ENCODE measurements around the gene ARPC5. TPM values are rescaled to one million over a fixed set of nuclear protein-coding genes. Genes with fewer than 3 reads are reported as not detected.

The ARPC5 gene
- total RNA-seq, 2 donors from 2014 or later: 120 to 221 TPM

DNA sequence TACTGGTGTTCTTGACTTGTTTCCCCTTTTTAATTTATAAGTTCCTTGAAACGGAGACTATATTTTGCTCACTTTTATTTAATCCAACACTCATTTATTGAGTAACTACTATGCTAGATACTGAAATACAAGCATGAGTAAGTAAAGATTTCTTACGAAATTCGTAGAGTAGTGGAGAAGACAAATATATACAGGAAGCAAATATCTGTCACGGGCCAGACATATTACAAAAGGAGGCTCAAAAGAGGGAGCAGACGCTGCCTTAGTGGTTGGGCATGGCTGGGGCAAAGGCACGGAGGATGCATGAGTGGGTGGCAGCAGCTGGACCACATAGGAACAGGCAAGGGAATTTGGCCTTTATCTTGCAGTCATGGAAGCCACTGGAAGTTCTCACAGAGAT is 52.1 kb downstream of the ARPC5 start:
- Mint-ChIP-seq H3K27me3 (no peaks in the 10 kb centered on the region), H3K4me1 (ENCODE audit: low read depth in 2 of 2) (peaks cover 9 to 16% of the 10 kb centered on the region in 2 donors), H3K4me3 (no peak overlapping the region), H3K27ac (no peak overlapping the region), H3K36me3 (no peaks in the 10 kb centered on the region), H3K9me3 (no peaks in the 10 kb centered on the region)
- ATAC-seq: no peak
- DNase-seq (ENCODE audit: low spot score): no peak

DNA sequence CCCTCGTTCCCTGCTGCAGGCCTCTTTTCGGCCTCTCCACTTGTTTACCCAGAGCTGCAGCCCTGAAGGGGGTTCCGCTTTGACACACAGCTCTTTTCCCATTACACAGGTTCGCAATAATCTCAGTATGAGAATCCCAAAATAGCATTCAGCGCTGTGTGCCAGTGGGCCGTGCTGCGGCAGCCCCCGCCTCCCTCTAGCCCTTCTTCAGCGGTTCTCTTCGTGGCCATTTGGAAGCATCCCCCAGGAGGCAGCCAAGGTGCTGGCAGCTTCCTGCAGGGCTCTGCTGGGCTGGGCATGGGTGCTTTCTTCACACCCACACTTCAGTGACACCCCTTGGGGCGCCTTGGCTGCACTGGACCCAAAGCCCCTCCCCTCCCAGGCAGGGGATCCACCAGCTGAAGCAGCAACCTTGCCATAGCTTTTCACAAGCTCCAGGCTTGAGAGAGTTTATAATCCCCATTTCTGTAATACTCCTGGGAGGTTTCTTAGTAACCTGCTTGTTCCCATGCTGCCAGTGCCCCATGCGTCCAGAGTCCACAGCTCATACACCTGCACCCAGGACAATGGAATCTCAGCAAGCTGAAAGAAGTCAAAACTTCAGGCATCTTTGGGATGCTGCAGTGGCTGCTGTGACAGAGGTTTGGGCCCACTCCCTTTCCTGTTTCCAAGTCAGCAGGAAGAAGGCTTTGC is 53.4 kb downstream of the ARPC5 start:
- no peak overlapping the region for H3K27ac Mint-ChIP-seq
- no peaks in the 10 kb centered on the region for H3K36me3 Mint-ChIP-seq
- DNase-seq (ENCODE audit: low spot score) (no peak), ATAC-seq (peak in 1 of 2 donors; percentile 41)
- no peaks in the 10 kb centered on the region for H3K9me3 Mint-ChIP-seq
- peaks cover 9 to 20% of the 10 kb centered on the region in 2 donors for H3K4me1 Mint-ChIP-seq (ENCODE audit: low read depth in 2 of 2)
- H3K27me3 Mint-ChIP-seq: no peaks in the 10 kb centered on the region
- no peak overlapping the region for H3K4me3 Mint-ChIP-seq

DNA sequence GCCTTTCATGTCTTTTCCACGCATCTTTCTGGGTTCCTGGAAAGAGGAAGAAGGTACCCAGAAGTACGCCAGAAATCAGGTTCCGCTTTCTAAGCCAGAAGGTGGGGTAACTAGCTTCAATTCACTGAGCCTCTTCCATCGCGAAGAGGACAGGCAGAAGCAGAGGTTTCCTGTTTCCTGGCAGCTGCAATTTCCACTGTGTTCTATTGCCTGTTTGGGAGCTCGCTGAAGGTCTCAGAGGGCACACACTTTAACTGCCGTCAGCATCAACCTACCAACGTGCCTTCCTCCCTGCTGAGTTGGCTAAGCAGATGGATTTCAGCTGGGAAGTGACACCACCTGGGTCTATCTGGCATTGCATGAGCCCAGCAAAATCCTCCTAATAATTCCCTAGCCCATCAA is 55.3 kb downstream of the ARPC5 start:
- H3K4me1 Mint-ChIP-seq (ENCODE audit: low read depth in 2 of 2): peaks cover 9 to 20% of the 10 kb centered on the region in 2 donors

GRCh38 chr1:183578856-183579255 is 56.7 kb downstream of the ARPC5 start:
- no peak for ATAC-seq
- no peaks in the 10 kb centered on the region for H3K9me3 Mint-ChIP-seq

More for the DNA sequence above, 55.3 kb downstream of the ARPC5 start:
- H3K27ac Mint-ChIP-seq: peak overlapping the region; percentile 28 to 41
- H3K9me3 Mint-ChIP-seq: no peaks in the 10 kb centered on the region
- ATAC-seq (peak in 1 of 2 donors; percentile 29), DNase-seq (ENCODE audit: low spot score) (no peak)
- H3K27me3 Mint-ChIP-seq: no peaks in the 10 kb centered on the region
- H3K4me3 Mint-ChIP-seq: no peak overlapping the region
- no peaks in the 10 kb centered on the region for H3K36me3 Mint-ChIP-seq

GRCh38 chr1:183577897-183578465 is 57.6 kb downstream of the ARPC5 start:
- no peaks in the 10 kb centered on the region for H3K36me3 Mint-ChIP-seq
- no peaks in the 10 kb centered on the region for H3K9me3 Mint-ChIP-seq
- no peak overlapping the region for H3K4me3 Mint-ChIP-seq
- peak in 1 of 2 donors; percentile 32 for ATAC-seq
- no peaks in the 10 kb centered on the region for H3K27me3 Mint-ChIP-seq
- H3K4me1 Mint-ChIP-seq (ENCODE audit: low read depth in 2 of 2): peaks cover 9 to 13% of the 10 kb centered on the region in 2 donors
- no peak for DNase-seq (ENCODE audit: low spot score)
- H3K27ac Mint-ChIP-seq: no peak overlapping the region

More at GRCh38 chr1:183578856-183579255, 56.7 kb downstream of the ARPC5 start:
- Mint-ChIP-seq H3K4me1 (ENCODE audit: low read depth in 2 of 2) (peaks cover 9 to 17% of the 10 kb centered on the region in 2 donors), H3K36me3 (no peaks in the 10 kb centered on the region), H3K4me3 (no peak overlapping the region), H3K27me3 (no peaks in the 10 kb centered on the region), H3K27ac (peak overlapping the region in 1 of 2 donors; percentile 37)
- DNase-seq (ENCODE audit: low spot score): no peak

GRCh38 chr1:183576537-183576936 is 59.0 kb downstream of the ARPC5 start:
- Mint-ChIP-seq H3K36me3 (no peaks in the 10 kb centered on the region), H3K9me3 (no peaks in the 10 kb centered on the region), H3K4me3 (no peak overlapping the region), H3K4me1 (ENCODE audit: low read depth in 2 of 2) (peaks cover 9 to 13% of the 10 kb centered on the region in 2 donors), H3K27me3 (no peaks in the 10 kb centered on the region), H3K27ac (no peak overlapping the region)
- DNase-seq (ENCODE audit: low spot score): no peak
- no peak for ATAC-seq

GRCh38 chr1:183575606-183576005 is 60.0 kb downstream of the ARPC5 start:
- ATAC-seq: no peak
- H3K27me3 Mint-ChIP-seq: no peaks in the 10 kb centered on the region
- peaks cover 9 to 13% of the 10 kb centered on the region in 2 donors for H3K4me1 Mint-ChIP-seq (ENCODE audit: low read depth in 2 of 2)
- H3K27ac Mint-ChIP-seq: no peak overlapping the region
- no peak for DNase-seq (ENCODE audit: low spot score)
- no peak overlapping the region for H3K4me3 Mint-ChIP-seq
- no peaks in the 10 kb centered on the region for H3K36me3 Mint-ChIP-seq
- no peaks in the 10 kb centered on the region for H3K9me3 Mint-ChIP-seq

DNA sequence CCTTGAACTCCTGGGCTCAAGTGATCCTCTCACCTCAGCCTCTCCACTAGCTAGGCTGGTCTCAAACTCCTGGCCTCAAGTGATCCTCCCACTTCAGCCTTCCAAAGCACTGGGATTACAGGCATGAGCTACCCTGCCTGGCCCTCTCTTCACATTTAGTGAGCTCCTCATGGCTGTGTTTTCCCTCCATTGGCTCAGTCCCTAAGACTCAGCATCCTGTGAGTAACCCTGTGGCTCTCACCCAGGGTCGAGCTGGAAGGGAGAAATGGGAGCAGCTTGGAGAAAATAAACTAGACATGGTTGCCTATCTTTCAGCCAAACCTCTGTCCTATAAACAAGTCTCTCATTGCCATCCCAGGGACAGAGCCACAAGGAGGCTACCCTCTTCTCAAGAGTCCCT is 62.9 kb downstream of the ARPC5 start:
- ATAC-seq (no peak), DNase-seq (ENCODE audit: low spot score) (no peak)
- Mint-ChIP-seq H3K4me1 (ENCODE audit: low read depth in 2 of 2) (peaks cover 0 to under 1% of the 10 kb centered on the region in 2 donors), H3K4me3 (no peak overlapping the region), H3K27me3 (peaks cover 0 to 6% of the 10 kb centered on the region in 2 donors), H3K36me3 (no peaks in the 10 kb centered on the region), H3K27ac (no peak overlapping the region), H3K9me3 (no peaks in the 10 kb centered on the region)

DNA sequence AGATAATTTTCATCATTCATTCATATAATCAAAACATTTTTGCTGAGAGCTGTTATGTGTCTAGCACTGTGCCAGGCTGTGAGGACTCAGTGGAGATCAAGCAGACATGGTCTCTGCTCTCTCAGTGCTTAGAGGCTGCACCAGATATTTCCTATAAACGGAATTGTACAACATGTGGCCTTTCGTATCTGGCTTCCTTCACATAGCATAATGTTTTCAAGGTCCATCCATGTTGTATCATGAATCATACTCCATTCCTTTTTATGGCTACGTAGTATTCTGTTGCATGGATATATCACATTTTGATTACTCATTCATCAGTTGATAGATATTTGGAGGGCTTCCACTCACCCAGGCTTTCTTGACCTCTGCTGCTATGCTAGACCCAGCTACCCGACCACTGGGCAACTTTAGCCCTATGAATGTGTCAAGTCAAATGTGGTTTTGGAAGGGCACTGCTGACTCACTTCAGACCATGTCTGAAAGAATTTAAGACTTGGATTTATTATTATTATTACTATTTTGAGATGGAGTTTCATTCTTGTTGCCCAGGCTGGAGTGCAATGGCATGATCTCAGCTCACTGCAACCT is 63.8 kb downstream of the ARPC5 start:
- Mint-ChIP-seq H3K4me1 (ENCODE audit: low read depth in 2 of 2) (peaks cover 0 to 5% of the 10 kb centered on the region in 2 donors), H3K9me3 (no peaks in the 10 kb centered on the region), H3K4me3 (no peak overlapping the region), H3K27ac (no peak overlapping the region), H3K36me3 (no peaks in the 10 kb centered on the region), H3K27me3 (peaks cover 0 to 6% of the 10 kb centered on the region in 2 donors)
- DNase-seq (ENCODE audit: low spot score): no peak
- ATAC-seq: no peak

Other genes with a start within 250 kb of the ARPC5 start
- gene NMNAT2, start 217.4 kb downstream of the ARPC5 start, total RNA-seq: not detected
- gene SMG7, start 163.3 kb downstream of the ARPC5 start, total RNA-seq: 10 to 100 TPM; 90.2 to 96.1 TPM
- 10 to 100 TPM in 1 of 2 donors, 1 to 10 TPM in 1; 5.4 to 20.5 TPM for gene NCF2, start 45.3 kb downstream of the ARPC5 start, total RNA-seq
- not detected for gene APOBEC4, start 17.5 kb upstream of the ARPC5 start, total RNA-seq
- 1 to 10 TPM; 3.7 to 5.0 TPM for gene RGL1, start 169.3 kb upstream of the ARPC5 start, total RNA-seq